Lower leg skin (tissue), 3 donors: ENCODE results near the gene SARM1.

Experiments used
- CTCF ChIP-seq, 3 donors: fragments of 450-650 bp; IDR thresholded peaks; one replicate each; pipeline ENCODE4 v1.5.1; 2016; ENCODE audit warnings: antibody characterized with exemption in 3 of 3, mild to moderate bottlenecking in 3 of 3, moderate library complexity in 2 of 3
- POLR2A ChIP-seq, 2 donors: fragments of 450-650 bp; IDR thresholded peaks; one replicate each; pipeline ENCODE4 v1.6.1; 2016 to 2017; ENCODE audit warnings: antibody characterized with exemption in 2 of 2, mild to moderate bottlenecking in 1 of 2, moderate library complexity in 1 of 2

- TF ChIP-seq POLR2A (IDR thresholded peaks at IDR 0.05) = no peak
- no peak for TF ChIP-seq CTCF (IDR thresholded peaks at IDR 0.05)
Observed at GRCh38 chr17:28381141-28381825, 9.8 kb downstream of the SARM1 start.
